ENCODE data around the gene PRPF31.
A peak's percentile ranks its signal among the peaks of the same experiment; 100 is the strongest.

Gene PRPF31

DNA sequence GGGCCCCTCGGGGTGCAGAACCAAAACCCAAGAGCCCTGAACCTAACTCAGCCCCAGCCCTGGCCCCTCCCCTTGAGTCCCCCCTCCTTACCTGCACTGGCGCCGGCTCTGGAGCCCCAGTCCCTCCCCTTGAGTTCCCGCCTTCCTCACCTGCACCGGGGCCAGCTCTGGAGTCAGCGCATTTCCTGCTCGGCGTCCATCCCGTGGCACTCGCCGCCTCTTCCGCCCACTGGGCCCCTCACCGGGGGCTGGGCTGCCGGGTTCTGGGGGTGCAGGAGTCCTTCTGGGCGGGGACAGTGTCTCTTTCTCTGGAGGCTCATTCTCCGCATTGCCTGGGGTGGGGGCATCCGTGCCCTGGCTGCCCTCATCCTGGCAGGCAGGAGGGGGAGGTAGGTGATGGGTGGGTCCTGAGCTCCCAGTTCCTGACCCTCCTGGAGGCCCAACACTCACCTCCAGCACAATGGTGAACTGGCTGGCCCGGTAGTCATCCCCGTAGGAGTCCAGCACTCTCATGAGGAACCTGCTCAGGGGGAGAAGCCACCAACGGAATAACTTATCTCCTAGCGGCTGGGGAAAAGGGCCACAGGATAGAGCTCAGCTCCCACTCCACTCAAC is 7.6 kb upstream of the PRPF31 start:
- DNase-seq, result no peak

DNA sequence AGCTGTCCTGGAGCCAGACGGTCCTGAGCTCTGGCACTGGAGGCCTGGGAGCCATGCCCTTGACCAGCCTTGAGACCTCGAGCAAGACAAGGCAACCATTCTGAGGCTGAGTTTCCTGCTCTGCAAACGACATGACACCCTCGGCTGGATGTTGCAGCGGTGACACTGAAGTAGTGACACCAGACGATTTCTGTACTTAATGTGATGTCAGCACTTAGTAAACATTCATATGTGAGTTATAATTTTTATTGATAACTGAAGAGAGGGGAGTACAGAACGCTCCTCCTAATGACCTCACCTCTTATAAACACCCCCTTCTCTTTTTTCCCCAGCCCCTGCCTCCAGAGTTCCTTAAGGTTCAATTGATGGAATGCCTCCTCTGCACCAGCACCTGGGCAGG is 7.1 kb upstream of the PRPF31 start:
- DNase-seq, result no peak

DNA sequence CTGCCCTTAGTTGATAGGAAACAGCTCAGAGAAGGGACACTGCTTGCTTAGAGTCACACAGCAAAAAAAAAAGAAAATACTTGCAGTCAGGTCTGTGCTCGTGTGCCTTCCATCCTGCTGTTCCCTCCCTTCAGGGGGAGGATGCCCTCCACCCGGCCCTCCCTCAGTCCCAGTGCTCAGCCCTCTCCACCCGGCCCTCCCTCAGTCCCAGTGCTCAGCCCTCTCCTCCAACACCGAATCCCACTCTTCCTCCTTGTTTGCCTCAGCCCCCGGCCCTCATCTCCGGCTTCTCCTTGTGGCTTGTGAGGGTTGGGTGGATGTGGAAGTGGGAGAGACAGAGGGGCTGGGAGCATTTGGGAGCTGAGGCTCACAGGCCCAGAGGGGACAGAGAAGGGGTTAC is 5.9 kb upstream of the PRPF31 start:
- DNase-seq, result no peak

DNA sequence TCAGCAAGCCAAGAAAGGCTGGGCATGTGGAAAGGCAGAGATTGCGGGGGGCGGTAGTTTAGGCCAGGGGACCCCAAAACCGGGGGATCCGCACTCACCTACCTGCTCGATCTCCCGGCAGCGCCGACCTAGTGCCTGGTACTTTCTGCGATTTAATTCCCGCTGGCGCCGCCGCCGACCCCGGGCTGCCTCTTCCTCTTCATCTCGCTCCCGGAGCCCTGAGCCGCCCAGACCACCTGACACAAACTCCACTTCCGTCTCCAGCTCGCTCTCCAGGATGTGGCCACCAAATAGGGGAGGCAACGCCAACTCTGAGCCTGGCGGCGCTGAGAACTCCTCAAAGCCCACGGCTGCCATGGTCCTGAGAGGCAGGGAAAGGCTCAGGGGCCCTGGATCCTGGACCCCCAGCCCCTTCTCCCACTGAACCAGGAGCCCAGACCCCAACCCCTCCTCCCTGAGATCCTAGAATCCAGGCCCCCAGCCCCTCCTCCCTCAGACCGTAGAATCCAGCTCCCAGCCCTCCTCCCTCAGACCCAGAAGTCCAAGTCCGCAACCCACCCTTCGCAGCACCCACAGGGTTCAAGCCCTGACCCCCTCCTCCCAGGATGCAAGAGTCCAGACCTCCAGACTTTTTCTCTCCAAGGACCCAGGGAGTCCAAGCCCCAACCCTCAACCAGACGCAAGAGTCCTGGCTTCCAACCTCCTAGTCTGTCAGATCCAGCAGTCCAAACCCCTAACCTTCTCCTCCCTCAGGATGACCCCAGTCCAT is 1.0 kb upstream of the PRPF31 start:
- no peak for DNase-seq

DNA sequence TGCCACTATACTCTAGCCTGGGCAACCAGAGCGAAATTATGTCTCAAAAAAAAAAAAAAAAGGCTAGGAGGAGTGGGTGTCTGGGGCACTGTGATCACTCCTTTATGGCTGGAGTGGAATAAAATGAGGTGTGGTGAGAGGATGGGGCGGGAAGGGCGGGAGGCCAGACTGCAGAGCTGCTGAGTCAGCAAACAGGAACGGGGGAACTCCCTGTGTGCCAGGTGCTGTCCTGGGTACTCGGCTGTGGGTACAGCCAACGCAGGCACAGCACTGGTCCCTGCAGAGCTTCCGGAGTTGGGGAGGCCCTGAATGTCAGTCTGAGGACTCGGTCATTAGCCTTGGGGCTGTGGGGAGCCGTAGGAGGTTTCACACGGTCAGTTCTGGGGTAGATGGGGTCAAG is 5.7 kb downstream of the PRPF31 start:
- DNase-seq, result no peak

DNA sequence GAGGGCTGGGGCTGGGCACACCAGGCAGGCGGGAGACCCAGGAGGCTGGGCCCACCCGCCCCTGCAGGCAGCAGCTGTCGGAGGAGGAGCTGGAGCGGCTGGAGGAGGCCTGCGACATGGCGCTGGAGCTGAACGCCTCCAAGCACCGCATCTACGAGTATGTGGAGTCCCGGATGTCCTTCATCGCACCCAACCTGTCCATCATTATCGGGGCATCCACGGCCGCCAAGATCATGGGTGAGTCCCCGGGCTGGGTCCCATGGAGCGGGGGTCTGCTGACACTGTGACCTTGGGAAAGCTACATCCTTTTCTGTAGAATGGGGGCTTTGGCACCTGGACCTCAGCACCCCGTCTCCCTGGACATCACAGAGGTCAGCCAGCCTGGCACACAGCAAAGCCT is 8.1 kb downstream of the PRPF31 start:
- no peak for DNase-seq

DNA sequence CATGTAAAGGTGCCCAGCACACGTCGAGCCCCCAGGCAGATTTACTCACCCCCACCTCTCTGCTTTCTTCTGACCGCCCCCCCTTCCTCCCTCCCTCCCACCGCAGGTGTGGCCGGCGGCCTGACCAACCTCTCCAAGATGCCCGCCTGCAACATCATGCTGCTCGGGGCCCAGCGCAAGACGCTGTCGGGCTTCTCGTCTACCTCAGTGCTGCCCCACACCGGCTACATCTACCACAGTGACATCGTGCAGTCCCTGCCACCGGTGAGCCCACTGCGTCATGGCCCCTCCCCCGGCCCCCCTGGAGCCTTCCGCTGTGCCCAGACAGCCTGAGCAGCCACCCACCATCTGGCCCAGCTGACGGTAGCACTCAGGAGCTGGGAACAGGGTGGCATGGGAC is 8.8 kb downstream of the PRPF31 start:
- no peak for DNase-seq

DNA sequence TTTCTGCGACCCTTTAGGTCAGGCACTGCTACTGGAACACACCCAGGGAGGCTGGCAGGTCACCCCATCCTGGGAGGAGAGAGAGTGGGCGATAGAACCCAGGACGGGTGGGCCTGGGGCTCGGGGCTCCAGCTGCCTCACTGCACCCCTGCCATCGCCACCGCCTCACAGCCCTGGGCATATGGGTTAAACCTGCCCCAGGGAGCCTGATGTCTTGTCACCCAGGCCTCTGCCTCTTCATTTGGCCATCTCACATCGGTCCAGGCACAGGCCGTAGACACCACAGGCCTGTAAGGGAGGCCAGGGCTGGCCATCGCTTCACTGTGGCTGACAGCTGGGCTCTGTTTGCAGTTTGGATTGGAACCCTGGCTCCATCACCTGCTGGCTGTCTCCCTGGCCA is 10.2 kb downstream of the PRPF31 start:
- DNase-seq, result no peak

DNA sequence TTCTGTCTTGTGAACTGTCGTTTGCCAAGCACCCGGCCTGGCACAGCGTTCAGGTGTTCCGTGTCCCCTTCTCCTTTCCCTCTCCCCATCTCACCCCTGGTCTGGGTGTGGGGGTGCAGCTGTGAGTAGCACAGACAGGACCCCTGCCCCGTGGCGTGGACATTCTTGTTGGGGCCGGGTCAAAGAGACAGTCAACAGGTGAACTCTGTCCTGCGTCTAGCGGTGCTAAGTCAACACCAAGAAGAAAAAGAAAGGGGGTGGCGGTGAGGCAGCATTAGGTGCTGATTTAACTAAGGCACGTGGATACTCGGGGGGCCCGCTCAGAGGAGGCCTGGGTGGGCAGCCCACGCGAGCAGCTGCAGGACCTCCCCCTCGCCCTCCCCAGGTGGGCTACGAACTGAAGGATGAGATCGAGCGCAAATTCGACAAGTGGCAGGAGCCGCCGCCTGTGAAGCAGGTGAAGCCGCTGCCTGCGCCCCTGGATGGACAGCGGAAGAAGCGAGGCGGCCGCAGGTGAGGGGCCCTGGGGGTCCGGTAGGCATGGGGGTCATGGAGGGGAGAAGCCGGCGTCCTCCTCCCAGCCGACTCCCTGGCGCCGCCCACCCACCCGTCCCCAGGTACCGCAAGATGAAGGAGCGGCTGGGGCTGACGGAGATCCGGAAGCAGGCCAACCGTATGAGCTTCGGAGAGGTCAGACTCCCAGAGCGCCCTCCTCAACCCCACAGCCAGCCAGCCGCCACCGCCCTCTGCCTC is 12.3 kb downstream of the PRPF31 start:
- no peak for DNase-seq

DNA sequence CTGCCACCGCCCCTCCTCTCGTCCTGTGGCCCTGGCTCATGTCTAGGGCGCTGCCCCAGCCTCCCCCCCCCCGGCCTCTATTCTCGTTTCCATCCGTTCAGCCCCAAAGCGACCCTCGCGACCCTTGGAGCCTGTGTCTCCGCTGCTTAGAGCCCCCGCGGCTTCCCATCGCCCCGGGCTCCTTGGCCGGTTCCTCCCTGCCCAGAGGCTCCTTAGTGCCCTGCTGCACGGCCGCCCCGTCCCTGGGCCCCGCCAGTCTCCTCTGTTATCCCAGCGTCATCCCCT is 12.8 kb downstream of the PRPF31 start:
- DNase-seq, result no peak

DNA sequence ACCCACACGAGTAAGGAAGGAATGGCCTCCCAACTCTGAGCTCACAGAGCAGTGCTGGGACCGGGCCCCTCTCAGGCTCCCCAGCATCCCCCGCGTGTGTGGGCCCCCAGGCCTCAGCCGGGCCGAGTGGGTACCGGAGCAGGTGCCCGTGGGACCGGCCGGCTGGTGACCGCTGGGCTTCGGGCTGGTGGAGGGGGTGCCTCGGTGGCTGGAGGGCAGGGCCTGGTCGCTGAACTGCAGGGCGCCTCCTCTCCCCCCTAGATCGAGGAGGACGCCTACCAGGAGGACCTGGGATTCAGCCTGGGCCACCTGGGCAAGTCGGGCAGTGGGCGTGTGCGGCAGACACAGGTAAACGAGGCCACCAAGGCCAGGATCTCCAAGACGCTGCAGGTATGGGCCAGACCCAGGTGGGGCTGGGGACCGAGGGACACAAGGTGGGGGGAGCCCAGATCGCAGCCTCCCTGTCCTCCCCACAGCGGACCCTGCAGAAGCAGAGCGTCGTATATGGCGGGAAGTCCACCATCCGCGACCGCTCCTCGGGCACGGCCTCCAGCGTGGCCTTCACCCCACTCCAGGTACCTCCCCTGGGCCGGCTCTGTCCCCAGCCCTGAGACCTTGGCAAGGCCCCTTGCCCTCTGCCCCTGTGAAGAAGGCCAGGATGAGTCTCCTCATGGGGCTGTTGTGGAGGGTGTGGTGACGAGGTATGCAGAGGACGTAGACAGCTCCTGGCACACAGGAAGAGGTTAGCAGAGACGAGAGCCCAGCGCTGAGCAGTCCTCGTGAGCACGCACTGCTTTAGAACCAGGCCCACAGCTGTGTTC is 13.5 kb downstream of the PRPF31 start:
- no peak for DNase-seq

DNA sequence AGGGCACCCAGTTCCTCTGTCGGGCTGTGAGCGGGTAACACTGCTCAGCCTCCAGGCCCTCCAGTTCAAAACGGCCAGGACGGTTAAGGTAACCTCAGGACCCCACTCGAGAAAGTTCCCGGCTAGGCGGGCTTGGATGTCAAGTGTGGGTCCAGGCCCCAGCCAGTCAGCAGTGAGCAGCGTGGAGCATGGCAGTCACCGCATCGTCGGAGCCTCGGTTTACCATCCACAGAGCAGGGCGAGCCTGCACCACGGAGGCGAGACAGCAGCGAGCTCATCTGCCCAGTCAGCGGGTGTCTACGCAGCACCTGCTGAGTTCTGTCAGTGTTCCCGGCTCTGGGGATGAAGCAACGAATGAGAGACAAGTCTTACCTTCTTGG is 14.1 kb downstream of the PRPF31 start:
- DNase-seq, result no peak

DNA sequence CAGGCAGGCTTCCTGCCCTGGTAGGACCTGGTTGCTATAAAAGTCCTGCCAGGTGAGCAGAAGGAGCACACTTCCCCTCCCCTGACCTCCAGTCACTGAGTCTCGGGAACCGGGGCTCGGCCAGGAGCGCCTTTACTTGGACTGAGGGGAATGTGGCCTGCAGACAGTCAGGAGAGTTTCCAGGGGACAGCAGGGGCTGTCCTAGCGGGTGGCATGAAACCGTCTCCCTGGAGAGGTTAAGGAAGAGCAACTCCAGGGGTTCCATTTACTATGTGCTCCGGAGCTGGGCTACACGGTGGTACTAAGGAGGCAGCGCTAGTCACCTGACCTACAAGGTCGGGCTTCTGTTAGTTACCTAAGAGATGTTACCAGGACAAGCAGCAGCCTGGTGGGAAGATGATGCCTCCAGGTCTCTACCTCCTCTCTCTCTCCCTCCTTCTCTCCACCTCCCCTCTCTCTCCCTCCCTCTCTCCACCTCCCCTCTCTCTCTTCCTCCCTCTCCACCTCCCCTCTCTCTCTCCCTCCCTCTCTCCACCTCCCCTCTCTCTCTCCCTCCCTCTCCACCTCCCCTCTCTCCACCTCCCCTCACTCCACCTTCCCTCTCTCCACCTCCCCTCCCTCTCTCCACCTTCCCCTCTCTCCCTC is 17.9 kb downstream of the PRPF31 start:
- DNase-seq, result peak; percentile 64

DNA sequence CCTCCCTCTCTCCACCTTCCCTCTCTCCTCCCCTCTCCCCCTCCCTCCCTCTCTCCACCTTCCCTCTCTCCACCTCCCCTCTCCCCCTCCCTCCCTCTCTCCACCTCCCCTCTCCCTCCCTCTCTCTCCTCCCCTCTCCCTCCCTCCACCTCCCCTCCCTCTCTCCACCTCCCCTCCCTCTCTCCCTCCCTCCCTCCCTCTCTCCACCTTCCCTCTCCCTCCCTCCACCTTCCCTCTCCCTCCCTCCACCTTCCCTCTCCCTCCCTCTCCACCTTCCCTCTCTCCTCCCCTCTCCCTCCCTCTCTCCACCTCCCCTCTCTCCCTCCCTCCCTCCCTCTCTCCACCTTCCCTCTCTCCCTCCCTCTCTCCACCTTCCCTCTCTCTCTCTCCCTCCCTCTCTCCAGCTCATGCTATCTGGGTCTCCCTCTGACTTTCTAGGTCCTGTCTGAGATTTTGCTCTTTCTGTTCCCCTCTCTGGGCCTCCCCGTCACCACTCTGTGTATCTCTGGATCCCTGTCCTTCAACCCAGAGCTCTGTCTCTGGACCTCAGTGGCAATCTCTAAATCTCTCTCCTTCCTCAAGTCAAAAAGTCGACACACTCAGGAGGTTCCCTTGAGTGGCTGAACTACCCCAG is 18.5 kb downstream of the PRPF31 start:
- DNase-seq, result no peak

DNA sequence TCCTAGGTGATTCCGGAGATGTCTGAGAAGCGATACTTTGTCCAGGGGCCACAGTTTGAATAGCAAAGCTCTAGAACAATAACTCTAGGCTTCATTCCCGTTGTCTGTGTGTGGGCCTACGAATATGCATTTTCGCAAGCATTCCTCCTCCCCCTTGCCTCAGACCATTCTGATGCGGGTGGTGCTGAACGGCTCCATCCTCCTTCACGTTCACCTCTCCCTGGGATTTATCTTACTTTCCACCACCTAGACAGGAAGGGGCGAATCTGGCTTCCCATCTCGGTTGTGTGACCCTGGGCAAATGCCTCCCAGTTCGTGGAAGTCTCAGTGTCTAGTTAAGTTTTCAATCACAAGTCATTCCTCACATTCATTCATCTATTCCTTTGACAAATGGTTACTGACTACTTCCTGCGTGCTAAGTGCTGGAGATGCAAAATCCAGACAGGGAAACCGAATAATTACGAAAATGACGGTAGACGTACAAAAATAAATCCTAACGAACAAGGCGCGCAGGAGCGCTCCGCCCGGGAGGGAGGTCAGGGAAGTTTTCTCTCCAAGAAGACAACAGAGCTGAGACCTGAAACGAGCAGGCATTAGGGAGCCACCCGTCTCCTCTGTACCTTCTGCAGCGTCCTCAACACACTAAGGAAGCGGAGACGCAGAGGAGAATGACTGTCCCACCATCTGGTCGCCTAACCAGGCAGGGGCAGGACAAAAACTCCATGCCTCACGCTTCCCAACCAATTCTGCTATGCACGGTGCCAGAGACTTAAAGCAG is 20.7 kb downstream of the PRPF31 start:
- DNase-seq, result peak; percentile 35

DNA sequence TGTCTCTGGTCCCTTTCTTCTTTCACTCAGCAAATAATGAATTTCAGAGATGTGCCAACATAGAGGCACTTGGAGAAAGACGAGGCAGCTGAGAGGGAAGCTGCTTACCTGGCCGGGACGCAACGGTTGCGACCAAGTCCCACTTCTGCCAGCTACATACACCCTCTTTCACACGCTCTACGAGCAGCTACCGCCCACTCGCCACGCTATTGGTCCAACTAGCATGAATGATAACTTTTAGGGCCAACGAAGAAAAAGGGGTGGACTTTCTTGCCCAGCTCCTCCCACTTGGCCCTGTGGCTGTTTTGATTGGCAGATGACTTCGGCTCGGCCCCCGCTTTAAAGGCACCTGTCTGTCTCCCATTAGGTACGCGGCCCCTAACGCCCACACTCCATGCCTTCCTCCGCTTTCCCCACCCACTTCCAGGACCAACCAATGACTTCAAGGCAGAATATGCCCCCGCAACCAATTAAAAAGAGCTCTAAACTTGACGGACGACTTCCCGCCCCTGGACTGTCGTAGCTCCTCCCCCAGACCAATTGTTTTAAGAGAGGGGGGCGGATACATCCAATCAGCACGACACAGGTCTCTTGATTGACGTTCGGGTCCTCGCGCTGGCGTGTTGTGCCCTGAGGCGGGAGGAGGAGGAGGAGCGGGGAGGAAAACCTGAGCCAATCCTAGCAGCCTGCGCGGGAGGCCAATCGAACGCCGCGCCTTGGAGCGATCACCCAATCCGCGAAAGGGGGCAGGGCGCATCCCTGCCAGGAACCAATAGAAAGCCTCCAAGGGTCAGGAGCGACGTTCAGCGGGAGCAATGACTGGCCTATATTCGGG is 21.5 kb downstream of the PRPF31 start:
- DNase-seq, result peak; percentile 99

DNA sequence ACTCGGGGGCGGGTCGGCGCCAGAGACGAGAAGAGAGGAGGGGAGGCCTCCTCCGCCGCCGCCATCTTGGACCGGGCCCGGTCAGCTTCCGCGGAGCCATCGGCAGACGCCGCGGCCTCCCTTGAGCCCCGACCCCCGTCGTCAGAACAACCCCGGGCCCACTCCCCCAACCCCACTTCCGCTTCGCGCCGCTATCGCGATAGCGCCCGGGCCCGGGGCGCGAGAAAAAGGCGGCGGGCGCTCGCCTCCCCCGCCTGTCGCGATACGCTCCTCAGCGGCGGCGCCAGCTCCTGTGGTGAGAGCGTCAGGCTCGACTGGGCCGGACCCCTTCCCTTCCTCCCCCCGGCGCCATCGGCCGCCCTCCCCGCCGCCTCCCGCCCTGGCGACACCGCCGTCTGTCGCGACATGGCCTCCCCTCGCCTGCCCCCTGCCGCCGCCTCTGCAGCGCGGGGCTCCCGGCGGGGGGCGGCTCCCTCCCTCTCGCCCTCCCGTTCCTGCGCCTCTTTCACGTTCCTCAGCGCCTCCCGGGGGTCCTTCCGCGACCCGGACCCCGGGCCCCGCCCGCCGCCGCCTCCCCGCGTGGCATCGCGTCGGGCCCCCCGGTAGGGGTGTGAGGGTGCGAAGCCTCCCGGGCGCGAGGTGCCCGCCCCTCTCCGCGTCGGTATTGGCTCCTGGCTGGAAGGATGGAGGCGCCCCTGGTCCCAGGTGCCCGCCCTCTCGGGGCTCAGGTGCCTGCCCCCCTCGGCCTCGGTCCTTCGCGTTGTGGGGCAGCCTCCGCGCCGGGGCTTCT is 22.3 kb downstream of the PRPF31 start, which contains the start of gene CNOT3:
CNOT3 (plus strand) TSS at position 64 of the 790 bp plus-strand sequence. CDS start 5,217 bp downstream, outside the sequence.
- DNase-seq, result no peak

DNA sequence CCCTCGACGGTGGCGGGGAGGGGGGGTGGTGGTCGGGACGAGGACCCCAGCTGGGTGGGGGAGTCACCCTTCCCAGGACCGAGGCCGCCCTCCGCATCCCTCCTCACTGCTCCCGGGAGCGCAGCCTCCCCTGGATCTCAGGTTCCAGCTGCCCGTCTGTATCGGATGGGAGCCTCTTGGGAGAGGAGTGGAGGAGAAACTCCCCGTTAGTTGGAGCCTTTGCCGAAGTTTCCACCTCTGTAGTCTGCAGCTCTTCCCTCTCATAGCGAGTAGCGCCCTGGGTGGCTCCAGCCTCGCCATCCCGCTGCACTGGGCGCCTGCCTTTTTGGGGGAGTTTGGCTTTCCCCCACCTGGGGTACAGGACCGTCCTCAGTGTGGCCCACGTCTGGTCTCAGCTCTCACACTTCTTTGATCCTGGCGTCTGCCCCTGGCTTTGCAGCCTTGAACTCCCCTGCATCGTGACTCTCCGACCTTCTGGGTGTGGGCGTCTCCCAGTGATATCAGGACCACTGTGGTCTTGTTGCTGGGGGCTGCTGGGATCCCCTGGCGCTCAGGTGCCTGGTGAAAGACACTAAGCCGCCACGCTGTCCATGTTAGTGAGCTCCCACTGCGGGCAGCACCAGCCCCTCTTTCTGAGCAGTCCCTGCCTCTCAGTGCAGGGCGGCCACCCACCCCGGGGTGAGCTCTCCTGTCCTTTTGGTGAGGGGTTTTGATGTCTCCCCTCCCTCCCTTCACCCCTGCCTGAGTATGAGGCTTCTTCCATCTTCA is 23.1 kb downstream of the PRPF31 start:
- no peak for DNase-seq

DNA sequence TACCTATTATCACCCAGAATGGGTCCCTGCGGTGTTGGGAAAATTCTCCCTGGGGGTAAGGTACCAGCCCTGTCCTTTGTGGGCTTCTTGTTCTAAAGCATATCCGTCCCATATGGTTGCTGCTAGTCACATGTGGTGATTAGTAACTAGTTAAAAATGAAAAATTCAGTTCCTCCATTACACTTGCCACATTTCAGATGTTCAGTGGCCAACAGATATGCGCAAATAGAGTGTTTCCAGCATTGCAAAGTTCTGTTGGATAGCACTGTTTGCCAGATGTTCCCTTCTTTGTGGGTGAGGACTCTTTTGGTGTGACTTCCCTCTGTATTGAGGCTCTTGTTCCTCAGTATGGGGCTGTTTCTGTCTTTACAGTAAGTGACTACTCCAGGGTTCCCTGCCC is 25.8 kb downstream of the PRPF31 start:
- no peak for DNase-seq
